T-helper 2 cell treated with Interferon-gamma antibody and Interleukin-4, amounts not matched to agents 100 ng/mL and 5 ng/mL, for 36 hours (primary cell): ENCODE results near the gene TBCD. TPM values are rescaled to one million over a fixed set of nuclear protein-coding genes. Genes with fewer than 3 reads are reported as not detected.

Experiments used
- intact Hi-C: fragments of 100-400 bp; cut with micrococcal nuclease; formaldehyde crosslinking; loops from one replicate; pipeline ENCODE4 v1.15.1; 2023
- total RNA-seq: library from RNA; stranded (reverse); gene quantifications from 2 replicates; pipeline ENCODE4 v1.2.3, GENCODE V29; 2022

The TBCD gene
- total RNA-seq, 1 donor from 2014 or later, result 177 TPM

DNA sequence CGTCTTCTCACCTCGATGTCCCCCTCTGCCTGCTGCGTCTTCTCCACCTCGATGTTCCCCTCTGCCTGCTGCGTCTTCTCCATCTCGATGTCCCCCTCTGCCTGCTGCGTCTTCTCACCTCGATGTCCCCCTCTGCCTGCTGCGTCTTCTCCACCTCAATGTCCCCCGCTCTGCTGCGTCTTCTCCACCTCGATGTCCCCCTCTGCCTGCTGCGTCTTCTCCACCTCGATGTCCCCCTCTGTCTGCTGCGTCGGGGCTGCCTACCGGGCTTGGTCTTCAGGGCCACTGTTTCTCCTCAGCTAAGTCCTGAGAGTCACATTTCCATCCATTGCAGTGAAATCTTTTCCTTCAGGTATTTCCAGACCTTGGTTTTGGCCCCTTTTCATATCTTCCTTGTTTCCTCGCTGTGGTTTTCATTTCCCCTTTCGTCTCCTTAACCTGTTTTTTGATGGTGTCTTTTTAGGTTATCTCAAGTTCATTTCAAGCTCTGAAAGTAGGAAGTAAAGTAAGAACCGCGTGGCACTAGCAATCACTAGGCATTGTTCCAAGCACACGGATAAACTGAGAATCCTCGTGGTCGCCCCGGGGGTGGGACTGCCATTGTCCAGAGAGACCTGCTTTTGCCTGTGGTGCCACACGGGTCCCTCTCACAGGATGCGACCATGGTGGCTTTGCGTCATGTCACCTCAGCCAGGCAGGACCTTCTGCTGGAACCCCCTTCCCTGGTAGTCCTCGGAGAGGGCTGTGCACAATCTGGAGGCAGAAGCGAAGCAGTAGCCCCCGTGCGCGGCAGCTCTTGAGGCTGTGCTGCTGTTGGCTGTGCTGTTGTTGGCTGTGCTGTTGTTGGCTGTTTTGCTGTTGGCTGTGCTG, 97.4 kb downstream of the TBCD start:
- intact Hi-C loops, result no loop called here

DNA sequence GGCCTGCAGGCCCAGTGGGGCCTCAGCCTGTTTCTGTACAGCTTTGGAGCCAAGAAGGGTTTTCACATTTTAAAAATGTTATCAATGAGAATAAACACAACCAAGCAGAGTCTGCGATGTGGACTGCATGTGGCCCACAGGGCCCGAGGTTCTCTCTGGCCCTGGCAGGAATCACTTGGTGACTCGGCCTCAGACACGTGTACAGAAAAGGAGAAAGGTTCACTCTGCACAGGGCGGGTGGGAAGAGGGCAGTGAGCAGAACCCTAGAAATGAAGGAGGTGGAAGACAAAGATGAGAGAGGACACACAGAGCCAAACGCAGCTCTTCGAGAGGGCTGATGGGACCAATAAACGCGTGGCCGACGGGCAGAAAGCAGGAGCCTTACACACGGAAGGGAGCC, 99.5 kb downstream of the TBCD start:
- intact Hi-C loops, result no loop called here

DNA sequence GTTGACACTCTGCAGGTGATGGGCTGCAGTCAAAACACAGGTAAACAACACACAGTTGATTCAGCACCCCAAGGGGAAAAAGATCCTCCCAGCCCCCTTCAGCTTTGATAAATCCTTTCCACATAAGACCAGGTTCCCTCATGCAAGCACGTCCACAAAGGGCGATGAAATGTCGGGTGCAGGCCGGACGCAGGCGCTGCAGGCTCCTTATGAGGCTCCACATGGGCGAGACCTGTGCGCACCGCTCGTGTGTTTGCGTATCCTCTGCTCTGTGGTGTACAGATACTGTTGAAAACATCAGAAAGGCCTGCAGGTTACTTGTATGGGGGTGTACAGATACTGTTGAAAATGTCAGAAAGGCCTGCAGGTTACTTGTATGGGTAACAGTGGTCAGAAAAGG, 102.4 kb downstream of the TBCD start:
- intact Hi-C loops, result no loop called here

GRCh38 chr17:82856361-82856760, 104.5 kb downstream of the TBCD start:
- intact Hi-C loops, result no loop called here

DNA sequence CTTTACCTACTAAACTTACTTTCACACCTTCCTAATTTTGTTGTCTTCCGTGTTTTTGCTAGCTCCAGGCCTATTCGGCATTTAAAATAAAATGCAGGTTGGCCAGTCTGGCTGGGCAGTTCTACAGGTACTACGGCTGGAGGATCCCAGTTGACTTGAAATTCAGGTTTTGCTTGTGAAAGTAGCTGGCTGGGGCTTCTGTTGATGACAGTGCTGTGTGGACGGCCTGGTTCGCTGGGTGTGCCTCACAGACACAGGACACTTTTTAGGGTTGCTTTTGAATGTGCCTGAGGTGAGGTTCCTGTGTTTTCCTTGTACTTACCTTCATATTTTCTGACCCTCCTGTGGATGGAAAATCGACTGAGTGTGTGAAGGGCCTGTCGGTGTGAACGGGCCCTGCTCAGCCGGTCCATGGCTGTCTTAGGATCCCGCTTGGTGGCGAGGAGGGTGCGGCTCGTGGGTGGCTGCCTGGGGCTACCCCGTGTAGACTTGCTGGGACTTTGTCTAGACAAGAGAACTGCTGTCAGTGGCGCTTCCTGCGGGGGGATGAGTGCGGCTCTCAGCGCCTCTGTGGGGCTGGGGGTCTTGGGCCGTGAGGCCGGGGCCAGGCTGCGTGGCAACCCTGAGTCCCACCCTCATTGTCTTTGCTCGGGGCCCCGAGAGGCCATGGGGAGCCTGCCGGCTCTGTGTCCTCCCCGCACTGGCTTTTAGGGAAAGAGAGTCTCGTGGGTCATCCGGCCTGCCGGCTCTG, 106.7 kb downstream of the TBCD start:
- intact Hi-C loops, result no loop called here

DNA sequence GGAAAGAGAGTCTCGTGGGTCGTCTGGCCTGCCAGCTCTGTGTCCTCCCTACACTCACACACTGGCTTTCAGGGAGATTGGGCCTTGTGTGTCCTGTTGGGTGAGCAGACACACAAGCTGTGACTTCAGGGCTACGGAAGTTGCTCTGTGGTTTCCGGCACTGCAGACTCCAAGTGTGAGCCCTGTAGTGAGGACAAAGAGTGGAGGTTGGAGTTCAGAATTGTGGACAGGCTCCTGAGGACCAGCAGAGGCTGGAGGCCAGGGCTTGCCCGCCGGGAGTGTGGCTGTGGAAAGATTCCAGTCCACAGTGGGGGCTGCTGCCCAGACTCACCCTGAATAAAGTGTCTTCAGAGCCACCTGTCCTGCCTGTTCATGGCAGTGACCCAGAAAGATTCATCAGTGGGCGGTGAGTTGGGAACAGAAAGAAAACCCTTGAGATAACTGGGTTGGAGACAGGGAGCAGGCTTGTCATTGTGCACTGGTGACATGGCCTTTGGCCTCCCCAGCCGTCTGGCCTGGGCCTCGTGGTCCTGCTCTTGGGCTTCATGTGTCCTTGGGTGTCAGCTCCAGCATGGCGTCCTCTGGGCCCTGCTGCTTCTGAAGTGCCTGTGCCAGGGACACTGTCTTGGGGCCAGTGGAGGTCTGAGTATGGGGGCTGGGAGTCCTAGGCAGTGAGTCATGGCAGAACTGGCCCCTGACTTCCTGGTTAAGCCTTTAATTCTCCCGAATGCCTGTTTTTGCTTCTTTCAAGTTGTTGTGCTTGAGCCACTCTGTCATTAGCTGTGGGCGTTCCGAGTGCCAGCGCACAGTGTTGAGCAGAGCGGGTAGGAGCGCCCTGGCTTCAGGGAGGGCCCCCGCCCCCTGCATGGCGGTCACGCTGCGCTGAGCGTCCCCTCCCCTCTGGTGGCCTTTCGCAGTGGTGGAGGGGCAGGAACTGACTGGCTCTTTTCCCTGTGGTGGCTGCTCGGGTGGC, 107.9 kb downstream of the TBCD start:
- intact Hi-C loops, result loop anchor here (10.0 kb wide), 1 partner anchor 125 kb away; no protein-coding TSS in a partner anchor

DNA sequence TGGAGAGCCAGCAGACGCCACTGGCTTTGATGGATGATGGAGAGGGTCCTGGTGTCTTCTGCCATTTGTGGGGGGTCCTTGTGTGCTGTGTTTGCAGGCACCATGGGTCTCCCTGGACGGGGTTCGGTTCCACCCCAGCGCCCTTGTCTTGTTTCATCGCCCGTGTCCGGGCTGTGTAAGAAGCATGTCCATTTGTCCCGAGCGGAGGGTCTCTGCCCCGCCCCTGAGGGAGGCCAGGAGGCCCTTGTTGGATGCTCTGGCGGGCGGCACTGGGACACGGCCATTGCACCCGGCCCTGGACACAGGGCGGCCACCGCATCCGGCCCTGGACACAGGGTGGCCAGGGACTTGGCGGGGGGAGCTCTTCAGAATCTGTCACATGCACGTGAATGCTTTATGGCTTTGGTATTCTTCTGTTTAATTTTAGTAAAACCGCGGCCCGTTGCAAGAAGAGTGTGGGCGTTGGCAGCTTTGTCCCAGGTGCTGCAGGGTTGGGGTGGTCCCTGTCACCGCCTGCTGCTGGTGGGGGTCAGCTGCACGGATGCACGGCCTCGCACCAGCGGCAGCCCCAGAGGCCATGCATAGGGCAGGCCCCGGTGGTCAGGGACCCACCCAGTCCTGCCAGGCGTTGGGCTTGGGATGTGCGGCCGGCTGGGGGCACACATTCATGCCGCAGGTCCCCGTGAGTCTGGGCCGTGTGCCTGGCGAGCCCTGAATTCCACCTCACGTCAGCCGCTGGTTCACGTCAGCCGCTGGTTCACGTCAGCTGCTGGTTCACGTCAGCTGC, 108.9 kb downstream of the TBCD start:
- intact Hi-C loops, result loop anchor here (10.0 kb wide), 1 partner anchor 124 kb away; no protein-coding TSS in a partner anchor

- intact Hi-C loops, result loop anchor here (10.0 kb wide), 1 partner anchor 123 kb away; no protein-coding TSS in a partner anchor
Observed at GRCh38 chr17:82861393-82861775, 109.5 kb downstream of the TBCD start.

- intact Hi-C loops, result loop anchor here (10.0 kb wide), 1 partner anchor 123 kb away; no protein-coding TSS in a partner anchor
Observed at GRCh38 chr17:82862191-82862590, 110.3 kb downstream of the TBCD start.

GRCh38 chr17:82862737-82863382, 111.0 kb downstream of the TBCD start:
- intact Hi-C loops, result loop anchor here (10.0 kb wide), 1 partner anchor 122 kb away; no protein-coding TSS in a partner anchor

DNA sequence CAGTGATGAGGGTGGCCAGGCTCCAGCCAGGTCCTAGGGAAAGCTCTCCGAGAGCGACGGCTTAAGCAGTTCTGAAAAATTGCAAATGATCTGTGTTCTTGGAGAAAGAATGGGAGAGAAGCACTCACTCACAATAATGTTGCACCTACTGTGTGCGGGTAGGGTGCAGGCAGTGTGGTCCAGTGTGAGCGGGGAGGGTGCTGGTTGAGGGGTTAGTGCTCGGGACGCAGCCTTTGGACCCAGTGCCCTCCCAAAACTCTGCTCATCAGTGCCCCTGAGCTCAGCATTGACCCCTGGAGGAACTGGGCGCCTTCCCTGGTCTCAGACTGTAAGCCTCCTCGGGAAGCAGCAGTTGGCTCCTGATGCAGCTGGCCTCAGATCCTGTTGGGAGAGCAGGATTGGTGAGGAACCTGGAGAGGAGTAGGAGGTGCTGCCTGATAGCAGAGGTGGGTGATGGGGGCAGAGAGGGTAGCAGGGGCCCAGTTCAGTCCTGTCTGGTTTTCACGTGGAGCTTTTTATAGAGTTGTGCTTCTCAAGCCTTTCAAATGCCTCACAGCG, 111.6 kb downstream of the TBCD start:
- intact Hi-C loops, result loop anchor here (10.0 kb wide), 1 partner anchor 121 kb away; no protein-coding TSS in a partner anchor

GRCh38 chr17:82863941-82864712, 112.3 kb downstream of the TBCD start:
- intact Hi-C loops, result loop anchor here (1.0 to 10.0 kb wide), 3 partner anchors 18 to 121 kb away; no protein-coding TSS in a partner anchor

DNA sequence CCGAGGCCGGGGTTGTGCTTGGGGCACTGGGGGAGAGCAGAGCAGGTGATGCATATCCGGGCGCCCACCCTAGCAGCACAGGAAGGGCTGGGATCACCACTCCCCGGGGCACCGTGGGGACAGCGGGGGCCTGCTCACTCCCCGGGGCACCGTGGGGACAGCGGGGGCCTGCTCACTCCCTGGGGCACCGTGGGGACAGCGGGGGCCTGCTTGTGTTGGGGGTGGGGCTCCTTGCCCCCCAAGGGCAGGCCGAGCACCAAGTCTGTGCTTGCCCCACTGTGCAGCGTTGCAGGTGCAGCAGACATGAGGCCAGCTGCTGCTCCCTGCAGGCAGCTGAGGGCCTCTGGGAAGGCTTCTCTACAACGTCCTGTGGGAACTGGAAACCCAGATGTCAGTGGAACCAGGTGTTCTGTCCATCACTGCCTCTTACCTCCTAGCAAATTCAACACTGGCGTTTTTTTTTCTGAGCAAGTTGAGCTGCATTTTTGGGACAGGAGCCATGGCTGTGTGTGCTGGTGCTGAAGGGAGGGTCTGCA, 112.9 kb downstream of the TBCD start:
- intact Hi-C loops, result loop anchor here (1.0 to 10.0 kb wide), 3 partner anchors 18 to 120 kb away; no protein-coding TSS in a partner anchor

DNA sequence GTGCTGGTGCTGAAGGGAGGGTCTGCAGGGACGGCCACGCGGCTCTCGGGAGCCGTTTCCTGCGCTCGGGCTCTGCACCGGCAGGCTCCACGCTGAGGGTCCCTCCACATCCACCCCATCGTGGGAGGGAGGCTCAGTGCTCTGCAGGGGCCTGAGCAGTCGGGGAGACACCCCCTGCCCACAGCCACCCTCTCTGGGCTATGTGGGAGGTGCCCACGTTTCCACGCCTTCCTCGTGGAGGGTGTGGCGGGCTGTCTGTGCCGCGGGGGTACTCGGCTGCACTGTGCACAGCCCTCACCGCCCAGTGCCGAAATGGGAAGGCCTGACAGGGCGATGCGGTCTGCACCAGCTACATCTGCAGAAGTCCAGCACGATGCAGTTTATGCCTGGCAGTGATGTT, 113.4 kb downstream of the TBCD start:
- intact Hi-C loops, result loop anchor here (2.0 to 10.0 kb wide), 2 partner anchors 28 to 120 kb away; no protein-coding TSS in a partner anchor

DNA sequence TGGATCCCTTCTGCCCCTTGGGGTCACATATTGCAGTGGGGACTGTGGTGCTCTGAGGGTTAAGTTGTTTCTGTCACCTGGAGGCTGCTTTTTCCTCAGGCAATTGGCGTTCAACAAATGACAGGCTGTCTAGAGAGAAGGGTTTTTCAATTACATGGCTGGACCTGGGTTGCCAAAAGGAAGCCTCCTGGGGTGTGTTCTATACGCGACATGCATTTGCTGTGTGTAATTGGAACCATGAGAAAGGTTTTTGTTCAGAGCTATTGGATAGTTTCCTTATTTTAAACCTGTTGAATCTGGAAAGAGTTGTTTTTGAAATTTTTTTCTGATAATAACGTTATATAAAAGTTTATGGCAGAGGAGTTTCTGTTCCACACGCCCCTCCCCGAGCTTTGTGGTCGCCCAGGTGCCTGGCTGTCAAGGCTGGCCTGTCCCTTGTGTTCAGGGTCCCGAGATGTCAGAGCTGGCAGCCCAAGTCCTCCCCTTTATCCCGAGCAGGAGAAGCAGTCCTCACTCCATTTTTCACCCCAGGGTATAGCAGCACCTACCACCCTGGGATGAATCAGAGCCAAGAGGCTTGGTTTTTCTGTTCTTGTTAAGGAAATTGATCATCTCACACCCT, 114.0 kb downstream of the TBCD start:
- intact Hi-C loops, result loop anchor here (2.0 to 10.0 kb wide), 2 partner anchors 27 to 119 kb away; no protein-coding TSS in a partner anchor

DNA sequence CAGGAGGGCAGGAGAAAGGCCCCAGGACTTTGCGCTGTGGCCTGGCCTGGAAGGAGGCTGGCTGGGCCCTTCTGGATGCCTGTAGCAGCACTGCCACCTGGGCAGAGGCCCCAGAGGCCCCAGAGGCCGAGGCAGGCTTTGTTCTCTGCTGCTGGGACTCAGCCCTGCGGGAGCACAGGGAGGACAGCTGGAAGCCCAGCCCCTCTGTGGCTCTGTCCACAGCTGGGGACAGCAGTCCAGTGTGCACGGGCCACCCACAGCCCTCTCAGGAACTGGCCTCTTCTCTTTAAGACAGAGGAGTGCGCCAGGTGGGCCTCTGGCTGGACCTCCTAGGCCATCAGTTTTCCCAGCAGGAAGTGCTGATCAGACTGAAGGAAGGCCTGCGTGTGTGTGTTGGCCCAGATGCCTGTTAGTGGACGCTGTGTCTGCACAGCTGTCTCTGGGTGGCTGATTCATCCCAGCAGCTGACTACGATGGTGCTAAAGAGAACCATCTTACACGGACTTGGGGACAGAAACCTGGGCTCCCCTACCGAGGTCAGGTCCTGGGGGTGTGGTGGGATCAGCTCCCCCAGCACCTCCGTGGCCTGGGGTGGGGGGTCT, 114.8 kb downstream of the TBCD start:
- intact Hi-C loops, result loop anchor here (10.0 kb wide), 1 partner anchor 118 kb away; no protein-coding TSS in a partner anchor
